Measurements from ENCODE around the gene CEP83.

CEP83 gene

GRCh38 chr12:94386422-94386821, 73.2 kb downstream of the CEP83 start:
- no peak for FAIRE-seq
- no peak for DNase-seq (ENCODE audit: extremely low spot score, insufficient read length, low read depth)

GRCh38 chr12:94384030-94384429, 75.6 kb downstream of the CEP83 start:
- FAIRE-seq (no peak), DNase-seq (ENCODE audit: extremely low spot score, insufficient read length, low read depth) (no peak)

GRCh38 chr12:94380507-94380906, 79.2 kb downstream of the CEP83 start:
- no peak for FAIRE-seq
- no peak for DNase-seq (ENCODE audit: extremely low spot score, insufficient read length, low read depth)

GRCh38 chr12:94379479-94380113, 80.1 kb downstream of the CEP83 start:
- no peak for FAIRE-seq
- no peak for DNase-seq (ENCODE audit: extremely low spot score, insufficient read length, low read depth)

- no peak for FAIRE-seq
- DNase-seq (ENCODE audit: extremely low spot score, insufficient read length, low read depth): no peak
Measured at GRCh38 chr12:94377599-94377998, 82.1 kb downstream of the CEP83 start.

- DNase-seq (ENCODE audit: extremely low spot score, insufficient read length, low read depth): no peak
- FAIRE-seq: no peak
Measured at GRCh38 chr12:94374124-94374523, 85.5 kb downstream of the CEP83 start.

GRCh38 chr12:94372461-94372860, 87.2 kb downstream of the CEP83 start:
- peak; percentile 5 for DNase-seq (ENCODE audit: extremely low spot score, insufficient read length, low read depth)
- peak; percentile 92 for FAIRE-seq

- DNase-seq (ENCODE audit: extremely low spot score, insufficient read length, low read depth): no peak
Measured at GRCh38 chr12:94362653-94363052, 97.0 kb downstream of the CEP83 start.

GRCh38 chr12:94359761-94360160, 99.9 kb downstream of the CEP83 start:
- FAIRE-seq (peak; percentile 12), DNase-seq (ENCODE audit: extremely low spot score, insufficient read length, low read depth) (no peak)

More at GRCh38 chr12:94362653-94363052, 97.0 kb downstream of the CEP83 start:
- FAIRE-seq: no peak

- DNase-seq (ENCODE audit: extremely low spot score, insufficient read length, low read depth) (no peak), FAIRE-seq (peak; percentile 51)
Measured at GRCh38 chr12:94353130-94353529, 106.5 kb downstream of the CEP83 start.

GRCh38 chr12:94340573-94340972, 119.1 kb downstream of the CEP83 start:
- DNase-seq (ENCODE audit: extremely low spot score, insufficient read length, low read depth) (no peak), FAIRE-seq (no peak)

- FAIRE-seq: no peak
Measured at GRCh38 chr12:94338006-94338794, 121.5 kb downstream of the CEP83 start.

GRCh38 chr12:94336211-94336925, 123.3 kb downstream of the CEP83 start:
- DNase-seq (ENCODE audit: extremely low spot score, insufficient read length, low read depth) (no peak), FAIRE-seq (no peak)

More at GRCh38 chr12:94338006-94338794, 121.5 kb downstream of the CEP83 start:
- no peak for DNase-seq (ENCODE audit: extremely low spot score, insufficient read length, low read depth)

- FAIRE-seq: no peak
- no peak for DNase-seq (ENCODE audit: extremely low spot score, insufficient read length, low read depth)
Measured at GRCh38 chr12:94333396-94333795, 126.3 kb downstream of the CEP83 start.

- FAIRE-seq: no peak
- DNase-seq (ENCODE audit: extremely low spot score, insufficient read length, low read depth): no peak
Measured at GRCh38 chr12:94329366-94329765, 130.3 kb downstream of the CEP83 start.

GRCh38 chr12:94327809-94328208, 131.9 kb downstream of the CEP83 start:
- DNase-seq (ENCODE audit: extremely low spot score, insufficient read length, low read depth) (no peak), FAIRE-seq (no peak)

- FAIRE-seq: no peak
Measured at GRCh38 chr12:94326727-94327126, 132.9 kb downstream of the CEP83 start.

GRCh38 chr12:94326234-94326633, 133.4 kb downstream of the CEP83 start:
- DNase-seq (ENCODE audit: extremely low spot score, insufficient read length, low read depth): no peak
- no peak for FAIRE-seq

More at GRCh38 chr12:94326727-94327126, 132.9 kb downstream of the CEP83 start:
- DNase-seq (ENCODE audit: extremely low spot score, insufficient read length, low read depth): no peak

- FAIRE-seq (no peak), DNase-seq (ENCODE audit: extremely low spot score, insufficient read length, low read depth) (no peak)
Measured at GRCh38 chr12:94322346-94322745, 137.3 kb downstream of the CEP83 start.

- no peak for DNase-seq (ENCODE audit: extremely low spot score, insufficient read length, low read depth)
- FAIRE-seq: no peak
Measured at GRCh38 chr12:94320109-94320508, 139.6 kb downstream of the CEP83 start.

GRCh38 chr12:94318181-94318580, 141.5 kb downstream of the CEP83 start:
- FAIRE-seq (peak; percentile 68), DNase-seq (ENCODE audit: extremely low spot score, insufficient read length, low read depth) (no peak)
